Measurements from ENCODE around the gene KDM5A.
A peak's percentile ranks its signal among the peaks of the same experiment; 100 is the strongest.

Gene KDM5A

DNA sequence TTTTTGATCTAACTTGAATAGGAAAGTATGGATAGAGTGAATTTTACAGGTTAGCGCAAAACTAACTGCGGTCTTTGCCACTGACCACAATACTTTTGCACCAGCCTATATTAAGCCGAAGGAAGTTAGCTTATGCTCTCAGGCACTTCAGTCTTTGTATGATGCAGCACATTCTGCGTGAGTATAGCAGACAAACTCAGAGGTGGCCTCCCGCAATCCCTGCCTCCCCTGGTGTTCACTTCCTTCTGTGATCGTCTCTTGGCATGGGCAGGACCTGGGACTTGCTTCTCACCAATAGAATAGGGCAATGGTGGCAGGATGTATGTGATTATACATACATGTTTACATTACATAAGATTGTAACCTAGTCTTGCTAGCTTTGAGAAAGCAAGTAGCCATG lies 116.2 kb downstream of the KDM5A start:
- no peak for DNase-seq (ENCODE audit: low read depth)

DNA sequence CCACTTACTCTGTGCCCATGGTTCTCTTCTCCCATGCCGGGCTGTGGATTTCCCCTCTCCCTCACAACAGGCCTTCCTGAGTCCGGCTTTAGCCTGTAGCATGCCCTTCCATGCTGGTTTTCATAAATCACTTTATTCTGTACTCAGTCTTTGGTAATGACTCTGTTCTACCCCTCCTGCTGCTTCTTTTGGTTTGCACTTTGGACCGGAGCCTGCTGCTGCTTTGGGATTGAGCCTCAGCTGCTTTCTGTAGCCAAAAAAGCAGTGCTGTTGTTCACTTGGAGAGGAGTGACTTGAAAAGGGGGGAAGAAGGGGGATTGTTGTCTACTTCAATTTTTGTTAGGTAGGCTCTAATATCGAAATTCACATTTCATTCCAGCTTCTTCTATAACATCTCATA lies 118.0 kb downstream of the KDM5A start:
- no peak for DNase-seq (ENCODE audit: low read depth)

DNA sequence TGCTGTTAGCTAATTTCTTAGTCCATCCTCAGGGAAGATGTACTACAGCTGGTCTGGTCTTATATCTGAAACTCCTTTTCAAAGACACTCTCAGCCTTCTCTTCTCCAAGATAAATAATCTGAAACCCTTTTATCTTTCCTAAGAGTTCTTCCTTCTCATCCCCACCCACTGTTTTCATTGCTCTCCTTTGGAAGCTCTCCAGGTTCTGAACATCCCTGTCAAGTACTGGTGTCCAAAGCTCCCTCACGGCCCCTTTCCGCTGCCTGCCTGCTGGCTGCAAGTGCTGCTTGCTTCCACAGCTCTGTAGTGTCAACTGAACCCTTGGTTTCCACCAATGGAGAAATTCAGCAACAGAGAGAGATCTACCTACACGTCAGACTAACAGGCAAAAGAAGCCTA lies 119.9 kb downstream of the KDM5A start:
- peak; percentile 24 for DNase-seq (ENCODE audit: low read depth)

DNA sequence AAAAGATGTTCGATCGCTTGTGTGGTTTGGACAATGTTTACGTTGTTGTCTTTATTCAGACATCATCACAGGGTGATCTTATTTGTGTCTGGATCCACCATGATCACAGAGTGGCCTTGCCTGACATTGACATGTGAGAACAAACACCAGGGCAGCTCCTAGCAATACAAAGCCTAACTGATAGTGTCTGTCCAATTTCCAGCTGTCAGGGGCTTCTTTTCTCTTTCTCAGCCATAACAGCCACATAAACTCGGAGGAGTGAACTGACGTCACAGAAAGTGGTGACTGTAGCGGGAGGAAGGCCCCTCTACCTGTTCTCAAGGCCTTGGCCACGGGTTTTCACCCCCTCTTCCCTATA lies 120.7 kb downstream of the KDM5A start:
- DNase-seq (ENCODE audit: low read depth) = no peak

DNA sequence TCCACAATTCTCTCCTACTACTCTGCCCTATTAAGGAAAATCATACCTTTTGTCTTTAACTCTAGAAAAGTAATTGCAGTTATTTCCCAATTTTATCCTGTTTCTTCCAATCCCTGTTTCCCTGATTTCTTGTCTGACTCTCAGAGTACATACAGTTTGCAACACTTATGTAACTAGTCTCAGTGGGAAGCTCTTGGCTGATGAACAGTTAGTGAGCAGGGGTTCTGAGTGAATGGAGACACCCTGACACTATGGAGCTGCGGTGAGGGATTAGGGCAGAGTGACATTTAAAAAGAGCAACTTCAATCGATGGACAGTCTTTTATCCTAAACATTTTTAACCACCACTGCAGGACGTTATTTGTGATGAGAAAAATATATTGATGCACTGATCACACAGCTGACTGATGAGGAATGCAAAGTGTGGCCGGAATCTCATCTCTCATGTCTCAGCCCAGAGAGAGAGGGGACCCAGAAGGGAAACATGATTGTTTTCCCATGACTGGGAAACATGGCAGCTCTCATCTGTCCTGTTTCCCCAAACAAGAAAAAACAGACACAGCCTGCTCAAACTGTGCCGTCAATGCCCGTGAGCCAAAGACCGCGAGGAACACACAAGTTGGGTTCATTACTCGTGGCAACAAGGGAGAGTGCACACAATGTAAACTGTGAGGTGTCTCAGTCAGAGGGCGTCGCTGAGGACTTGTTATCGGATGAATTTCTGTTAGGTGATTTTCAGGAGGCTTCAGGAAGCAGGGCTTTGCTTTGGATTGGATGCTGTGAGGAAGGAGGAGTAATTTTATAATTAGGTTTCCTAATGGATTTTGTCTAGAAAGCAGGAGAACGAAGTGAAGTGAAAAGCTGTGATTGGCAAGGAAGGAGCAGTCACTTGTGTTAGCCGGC lies 121.3 kb downstream of the KDM5A start:
- DNase-seq (ENCODE audit: low read depth) = no peak

DNA sequence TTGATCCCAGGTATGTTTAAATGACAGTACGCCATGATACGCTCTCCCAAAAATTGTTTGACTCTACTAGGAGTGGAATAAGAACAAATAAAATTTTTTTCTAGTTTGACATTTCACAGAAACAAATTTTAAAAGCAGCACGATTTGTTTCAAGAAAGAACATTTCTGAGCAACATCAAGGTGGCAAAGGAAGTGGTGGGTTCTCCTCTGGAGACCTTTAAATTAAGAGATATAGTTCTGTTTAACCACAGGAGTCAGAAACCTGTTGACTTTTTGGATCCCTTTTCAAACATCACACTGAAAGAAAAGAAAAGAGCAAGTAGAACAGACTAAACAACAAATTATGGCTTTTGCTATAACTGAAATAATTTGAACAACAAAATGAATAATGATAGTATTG lies 124.0 kb downstream of the KDM5A start:
- DNase-seq (ENCODE audit: low read depth) = no peak

DNA sequence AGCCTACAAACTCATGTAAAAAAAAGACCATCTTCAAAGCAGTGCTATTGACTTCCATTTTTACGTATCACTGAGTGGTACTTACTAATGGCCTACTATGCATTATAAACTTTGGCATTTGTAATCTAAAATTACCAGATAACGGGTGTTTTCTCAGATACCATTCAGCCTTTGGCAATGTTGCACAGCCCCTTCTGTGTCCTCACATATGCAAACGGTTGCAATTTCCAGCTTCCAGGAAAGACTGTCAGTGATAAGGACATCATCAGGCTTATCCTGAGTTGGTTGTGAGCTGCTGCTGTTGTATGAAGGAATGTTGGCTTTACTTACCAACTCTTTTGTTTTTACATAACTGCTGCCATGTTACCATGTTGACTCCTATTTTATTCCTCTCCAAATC lies 124.9 kb downstream of the KDM5A start:
- DNase-seq (ENCODE audit: low read depth) = peak; percentile 50

DNA sequence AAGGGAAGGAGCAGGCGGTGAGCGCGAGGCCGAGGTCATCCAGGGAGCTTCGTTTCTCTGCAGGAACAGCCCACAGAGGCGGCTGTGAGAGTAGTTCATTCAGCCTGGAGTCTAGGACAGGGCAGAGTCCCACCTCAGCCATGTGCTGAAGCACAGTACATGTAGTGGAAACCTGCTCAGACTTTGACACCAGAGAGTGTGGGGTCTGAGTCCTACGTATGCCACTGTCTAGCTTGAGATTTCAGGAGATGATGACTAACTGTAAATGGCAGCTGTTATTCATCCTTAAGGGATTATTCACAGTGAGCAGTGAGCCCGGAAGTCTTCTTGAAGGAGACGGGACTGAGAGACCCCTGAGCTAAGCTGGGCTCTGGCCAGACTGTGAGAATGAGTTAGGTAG lies 125.5 kb downstream of the KDM5A start:
- peak; percentile 70 for DNase-seq (ENCODE audit: low read depth)

DNA sequence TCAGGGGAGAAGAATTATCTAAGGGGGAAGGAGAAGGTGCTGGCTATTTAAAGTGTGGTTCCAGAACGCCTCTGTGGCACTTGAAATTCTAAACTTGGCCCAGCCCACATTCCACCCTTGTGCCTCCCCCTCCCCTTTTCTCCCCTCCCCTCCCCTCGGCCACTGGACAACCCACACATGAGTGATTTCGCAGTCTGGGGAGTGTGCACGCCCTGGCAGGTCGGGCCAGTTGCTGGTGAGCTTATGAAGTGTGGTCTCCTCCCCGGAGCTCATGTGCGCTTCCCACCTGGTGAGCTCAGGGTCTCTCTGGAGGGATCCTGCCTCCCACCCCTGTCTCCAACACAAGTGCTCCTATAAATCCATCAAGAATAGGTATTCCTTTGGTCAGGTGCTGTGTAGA lies 126.3 kb downstream of the KDM5A start, which contains the start of gene SLC6A13:
Gene SLC6A13 (minus strand): TSS at position 20 of the 400 bp plus-strand sequence. CDS start 2,784 bp downstream, outside the sequence.
- DNase-seq (ENCODE audit: low read depth) = peak; percentile 44

DNA sequence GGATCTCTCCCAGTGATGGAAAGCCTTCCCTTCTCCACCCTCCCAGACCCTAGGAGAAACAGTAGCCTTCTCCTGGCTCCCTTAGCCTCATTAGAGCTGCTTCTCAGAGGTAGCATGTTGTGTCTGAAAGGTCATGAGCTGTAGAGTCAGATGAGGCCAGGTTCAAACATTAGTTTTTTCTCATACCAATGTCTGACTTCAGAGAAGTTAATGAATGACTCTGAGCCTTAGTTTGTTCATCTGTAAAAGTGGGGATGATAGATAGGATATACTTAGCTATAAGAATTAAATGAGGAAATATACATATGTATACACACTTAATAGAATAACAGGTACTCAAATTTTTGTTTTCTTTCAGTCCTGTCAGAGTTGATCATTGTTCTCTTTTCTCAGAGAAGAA lies 127.0 kb downstream of the KDM5A start:
- no peak for DNase-seq (ENCODE audit: low read depth)

DNA sequence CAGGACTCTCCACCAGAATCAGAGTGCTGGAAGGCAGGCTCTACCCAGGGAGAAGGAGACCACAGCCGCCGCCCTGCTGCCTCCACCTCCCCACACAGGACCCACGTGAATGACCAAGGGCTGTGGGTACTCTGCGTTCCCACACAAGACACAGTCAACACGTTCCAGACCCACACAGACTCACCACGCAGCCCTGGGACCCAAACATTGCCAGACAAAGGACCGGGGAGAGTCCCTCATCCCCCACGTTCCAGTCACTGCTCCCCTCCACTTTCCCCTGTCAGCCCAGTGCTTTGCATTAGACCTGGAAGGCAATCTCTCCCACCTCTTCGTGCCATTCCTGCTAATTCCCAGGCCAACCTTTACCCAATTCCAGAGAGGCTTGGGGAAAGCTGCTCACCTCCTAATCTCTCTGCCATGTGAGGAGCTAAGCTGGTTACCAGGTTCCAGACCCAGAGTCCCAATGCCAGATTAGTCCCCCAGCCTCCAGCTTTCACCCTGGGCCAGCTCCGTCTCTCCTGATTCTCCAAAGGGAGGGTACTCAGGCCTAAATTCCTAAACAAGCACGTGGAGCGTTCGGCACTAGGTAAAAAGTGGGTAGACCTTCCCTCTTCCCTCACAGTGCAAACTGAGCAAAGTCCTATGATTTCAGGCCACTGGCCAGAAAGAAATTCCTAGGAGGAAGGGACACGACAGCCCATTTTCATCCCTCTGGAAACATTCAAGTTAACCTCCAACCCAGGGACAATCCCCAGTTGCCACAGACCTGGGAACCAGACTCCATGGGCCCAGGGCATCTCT lies 131.4 kb downstream of the KDM5A start:
- DNase-seq (ENCODE audit: low read depth) = no peak

DNA sequence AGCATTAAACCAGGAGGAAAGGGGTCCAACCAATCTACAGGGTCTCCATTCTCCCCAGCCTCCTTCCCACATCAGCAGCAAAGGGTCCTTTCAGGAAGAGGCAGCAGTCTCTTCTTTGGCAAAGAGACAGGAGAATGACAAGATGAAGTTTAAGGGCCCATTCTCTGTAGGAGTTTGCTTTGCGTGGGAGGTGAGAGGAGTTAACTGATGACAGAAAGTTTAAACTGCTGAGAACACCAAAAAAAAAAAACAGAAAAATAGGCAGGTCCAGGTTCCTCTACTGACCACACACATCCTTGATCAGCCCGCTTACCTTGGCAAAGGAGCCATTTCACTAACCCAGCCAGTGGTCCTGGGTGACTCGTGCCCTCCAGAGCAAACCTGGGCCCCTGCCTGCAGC lies 132.2 kb downstream of the KDM5A start:
- no peak for DNase-seq (ENCODE audit: low read depth)

DNA sequence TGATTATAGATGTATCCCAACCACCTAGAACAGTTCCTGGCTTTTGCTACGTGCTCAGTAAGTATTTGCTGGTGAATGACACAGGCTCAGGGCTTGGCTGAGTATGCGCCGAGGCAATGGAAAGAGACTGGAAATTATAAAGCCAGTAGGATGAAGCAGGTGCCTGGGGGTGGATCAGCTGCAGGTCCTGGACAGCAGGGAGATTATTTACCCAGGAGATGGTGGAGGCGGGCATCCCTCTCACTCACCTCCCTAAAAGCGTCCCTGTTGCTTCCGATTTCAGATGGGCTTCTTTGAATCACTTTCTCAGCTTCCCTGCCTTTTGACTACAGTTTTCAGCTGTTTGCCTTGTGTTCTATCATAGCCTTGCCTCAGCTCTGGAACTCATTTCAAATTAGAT lies 132.9 kb downstream of the KDM5A start:
- DNase-seq (ENCODE audit: low read depth) = no peak

DNA sequence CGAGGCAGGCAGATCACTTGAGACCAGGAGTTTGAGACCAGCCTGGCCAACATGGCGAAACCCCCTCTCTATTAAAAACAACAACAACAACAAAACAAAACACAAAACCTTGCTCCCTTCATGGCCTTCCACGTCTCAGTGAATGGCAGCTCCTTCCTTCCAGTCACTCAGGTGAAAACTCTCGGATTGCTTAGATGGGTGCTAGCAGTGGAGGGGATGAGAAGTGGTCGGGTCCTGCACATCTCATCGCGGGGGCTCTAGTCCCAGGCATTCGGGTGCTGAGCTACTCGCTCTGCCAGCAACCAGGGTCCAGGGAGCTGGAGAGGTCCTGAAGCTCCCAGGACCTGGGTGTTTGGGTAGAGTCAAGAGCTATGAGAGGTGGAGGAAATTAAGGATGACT lies 134.2 kb downstream of the KDM5A start:
- no peak for DNase-seq (ENCODE audit: low read depth)

DNA sequence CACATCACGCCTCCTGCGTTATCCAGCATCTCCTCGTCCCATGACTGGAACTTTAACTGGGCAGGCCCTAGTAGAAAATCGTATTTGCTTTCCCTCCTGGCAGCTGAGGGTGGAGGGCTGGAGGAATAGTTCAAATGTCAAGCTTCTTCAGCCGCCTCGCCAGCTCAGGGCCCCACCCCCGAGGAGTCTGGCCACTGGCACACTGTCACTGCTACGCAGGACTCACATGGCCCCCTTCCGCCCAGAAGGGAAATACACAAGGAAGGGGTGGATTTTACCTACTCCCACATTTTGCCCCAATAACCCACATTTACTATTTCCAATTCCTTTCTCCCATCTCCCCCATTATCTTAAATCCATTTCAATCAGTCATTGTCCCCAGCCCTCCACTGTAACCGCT lies 135.1 kb downstream of the KDM5A start:
- no peak for DNase-seq (ENCODE audit: low read depth)

DNA sequence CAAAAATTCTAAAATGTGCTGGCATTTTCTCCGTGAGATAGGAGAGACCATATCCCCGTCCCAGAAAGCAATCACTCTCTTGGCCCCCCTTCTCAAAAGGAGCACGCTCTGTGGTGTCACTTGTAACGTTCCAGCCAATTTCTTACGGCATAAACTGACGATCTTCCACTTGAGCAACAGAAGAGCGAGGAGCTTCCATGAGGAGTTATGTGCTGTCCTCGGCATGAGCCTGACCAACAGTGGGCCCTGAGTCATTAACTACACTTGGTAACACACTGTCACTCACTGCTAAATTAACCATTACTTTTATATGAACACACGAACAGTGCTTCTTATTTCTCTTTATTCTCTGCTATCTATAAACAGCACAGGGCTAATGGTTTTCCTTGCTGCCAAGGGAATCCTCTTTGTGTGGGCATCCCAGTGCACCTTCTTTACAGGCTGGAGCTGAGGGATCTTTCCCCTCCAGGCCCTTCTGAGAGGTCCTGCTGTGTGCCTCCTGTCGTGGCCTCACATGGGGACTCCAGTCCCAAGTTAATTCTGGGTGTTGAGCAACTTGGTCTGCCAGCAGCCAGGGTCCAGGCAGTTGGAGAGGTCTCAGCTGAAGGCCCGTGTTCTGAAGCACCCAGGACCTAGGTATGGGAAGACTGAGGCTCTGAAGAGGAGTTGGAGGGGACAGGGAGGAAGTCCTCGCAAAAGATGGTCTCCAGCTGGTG lies 135.8 kb downstream of the KDM5A start:
- DNase-seq (ENCODE audit: low read depth) = no peak

DNA sequence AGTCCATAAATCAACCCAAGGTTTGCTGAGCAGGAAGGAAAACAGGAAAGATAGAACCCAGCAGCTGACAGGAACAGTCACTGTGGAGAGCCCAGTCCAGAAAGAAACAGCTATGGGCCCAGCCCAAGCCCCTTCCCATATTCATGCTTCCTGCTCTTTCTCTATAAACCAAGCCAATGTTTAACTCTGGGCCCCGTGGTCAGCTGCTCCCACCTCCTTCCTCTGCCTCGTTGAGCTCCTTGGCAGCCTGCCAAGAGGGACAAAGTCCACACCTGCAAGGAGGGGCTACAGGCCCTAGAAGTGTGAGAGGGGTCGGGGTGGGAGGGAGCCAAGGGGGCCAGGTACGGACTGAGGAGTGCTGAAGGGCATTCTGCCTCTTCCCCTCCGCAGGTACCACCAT lies 136.5 kb downstream of the KDM5A start:
- DNase-seq (ENCODE audit: low read depth) = no peak

DNA sequence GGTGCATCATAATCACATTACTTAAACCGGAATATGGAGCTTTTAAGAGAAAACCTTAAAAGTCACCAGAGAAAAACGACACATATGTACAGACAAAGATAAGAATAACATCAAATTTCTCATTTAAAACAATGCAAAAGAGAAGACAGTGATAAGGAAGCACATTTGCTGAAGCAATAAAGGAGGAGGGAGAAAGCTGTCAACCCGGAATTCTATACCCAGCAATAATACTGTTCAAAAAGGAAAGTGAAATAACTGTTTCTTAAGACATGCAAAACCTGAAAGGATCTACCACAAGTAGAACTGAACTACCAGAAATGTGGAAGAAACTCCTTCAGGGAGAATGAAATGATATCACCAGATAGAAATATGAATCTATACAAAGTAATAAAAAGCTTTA lies 141.8 kb downstream of the KDM5A start:
- no peak for DNase-seq (ENCODE audit: low read depth)

DNA sequence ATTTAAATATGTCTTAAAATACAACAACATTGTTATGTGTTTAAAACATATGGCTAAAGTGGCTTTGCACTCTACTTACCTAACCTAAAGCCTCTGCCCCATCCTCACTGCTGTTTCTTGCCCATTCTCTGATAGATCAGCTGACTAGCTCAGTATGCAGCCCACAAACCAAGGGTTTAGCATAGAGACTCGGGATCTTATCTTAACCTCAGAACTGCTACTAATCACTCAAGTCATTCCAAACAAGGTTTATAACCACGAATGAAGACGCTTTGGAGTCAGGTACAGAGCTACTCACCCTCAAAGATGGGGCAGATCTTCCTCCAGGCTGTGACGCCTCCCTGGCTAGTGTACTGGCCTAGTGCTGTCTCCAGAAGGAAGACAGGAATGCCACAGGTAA lies 145.7 kb downstream of the KDM5A start:
- peak; percentile 72 for DNase-seq (ENCODE audit: low read depth)

DNA sequence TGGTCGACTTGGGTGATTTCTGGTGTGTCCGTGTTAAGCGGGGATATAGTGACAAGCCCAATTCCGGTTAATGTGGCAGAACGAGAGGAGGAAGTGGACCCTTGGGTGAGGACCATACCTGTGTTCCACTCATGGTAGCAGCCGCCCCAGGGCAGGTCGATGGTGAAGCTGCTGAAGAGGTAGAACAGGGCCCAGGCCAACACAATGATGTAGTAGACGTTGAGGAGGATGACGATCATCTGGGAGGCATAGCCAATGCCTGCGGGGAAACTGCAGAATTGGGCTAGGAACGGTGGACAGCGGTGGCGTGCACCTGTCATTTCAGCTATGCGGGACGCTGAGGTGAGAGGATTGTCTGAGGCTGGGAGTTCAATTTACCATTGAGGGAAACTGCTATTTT lies 146.6 kb downstream of the KDM5A start:
- no peak for DNase-seq (ENCODE audit: low read depth)

DNA sequence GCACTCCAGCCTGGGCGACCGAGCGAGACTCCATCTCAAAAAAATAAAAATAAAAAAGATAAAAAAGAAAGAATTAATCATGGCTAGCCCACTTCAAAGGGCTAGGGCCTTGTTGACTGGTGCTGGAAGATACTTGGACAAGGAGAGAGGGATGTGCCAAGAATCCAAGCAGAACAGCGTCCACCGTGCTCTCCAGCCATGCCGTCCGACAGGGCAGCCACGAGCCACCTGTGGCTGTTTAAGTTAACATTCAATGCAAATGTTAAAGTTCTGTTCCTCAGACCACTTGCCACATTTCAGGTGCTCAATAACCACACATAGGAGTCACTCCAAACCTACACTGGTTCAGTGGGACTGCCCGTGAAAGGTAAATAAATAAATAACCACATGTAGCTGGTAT lies 147.9 kb downstream of the KDM5A start:
- DNase-seq (ENCODE audit: low read depth) = no peak

DNA sequence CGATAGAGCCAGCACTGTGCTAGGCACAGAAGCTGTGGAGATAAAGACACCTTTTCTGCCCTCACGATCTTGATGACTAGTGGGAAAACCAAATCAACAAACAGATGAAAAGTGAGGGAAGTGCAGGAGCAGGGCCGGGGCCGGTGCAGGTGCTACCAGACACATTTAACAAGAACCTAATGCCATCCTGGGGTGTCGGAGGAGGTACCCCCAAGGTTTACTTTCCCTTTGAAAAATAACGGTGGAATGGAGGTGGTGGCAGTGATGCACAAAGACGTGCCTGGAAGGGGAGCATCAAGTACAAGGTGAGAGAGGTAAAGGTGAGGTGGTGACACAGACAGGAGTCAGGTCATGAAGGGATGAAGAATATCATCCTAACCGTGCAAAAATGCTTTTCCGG lies 148.6 kb downstream of the KDM5A start:
- DNase-seq (ENCODE audit: low read depth) = no peak
